Inflammatory macrophage (primary cell): Measurements from ENCODE around the gene LSM11.

Experiments used
- DNase-seq, 2 donors: peaks; one replicate each; pipeline ENCODE4 v3.0.0-alpha.2; 2020 to 2022

The LSM11 gene

DNA sequence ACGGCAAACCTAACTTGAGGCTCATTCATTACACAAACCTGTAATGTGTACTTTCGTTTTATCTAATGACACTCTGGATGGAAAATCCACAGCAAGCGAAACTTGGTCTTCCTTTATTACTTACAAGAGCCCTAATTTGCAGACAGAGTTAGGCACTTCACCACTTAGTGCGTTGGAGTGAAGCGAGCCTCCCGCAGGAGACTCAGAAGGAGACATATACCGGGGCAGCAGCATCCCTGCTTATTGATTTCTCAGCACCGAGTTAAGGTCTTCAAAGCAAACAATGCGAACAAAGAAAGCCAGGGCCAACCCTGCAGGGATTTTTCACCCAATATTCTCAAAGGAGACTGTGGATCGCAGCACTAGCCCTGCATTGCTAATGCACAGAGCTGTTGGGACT lies 28.6 kb downstream of the LSM11 start:
- DNase-seq: no peak

DNA sequence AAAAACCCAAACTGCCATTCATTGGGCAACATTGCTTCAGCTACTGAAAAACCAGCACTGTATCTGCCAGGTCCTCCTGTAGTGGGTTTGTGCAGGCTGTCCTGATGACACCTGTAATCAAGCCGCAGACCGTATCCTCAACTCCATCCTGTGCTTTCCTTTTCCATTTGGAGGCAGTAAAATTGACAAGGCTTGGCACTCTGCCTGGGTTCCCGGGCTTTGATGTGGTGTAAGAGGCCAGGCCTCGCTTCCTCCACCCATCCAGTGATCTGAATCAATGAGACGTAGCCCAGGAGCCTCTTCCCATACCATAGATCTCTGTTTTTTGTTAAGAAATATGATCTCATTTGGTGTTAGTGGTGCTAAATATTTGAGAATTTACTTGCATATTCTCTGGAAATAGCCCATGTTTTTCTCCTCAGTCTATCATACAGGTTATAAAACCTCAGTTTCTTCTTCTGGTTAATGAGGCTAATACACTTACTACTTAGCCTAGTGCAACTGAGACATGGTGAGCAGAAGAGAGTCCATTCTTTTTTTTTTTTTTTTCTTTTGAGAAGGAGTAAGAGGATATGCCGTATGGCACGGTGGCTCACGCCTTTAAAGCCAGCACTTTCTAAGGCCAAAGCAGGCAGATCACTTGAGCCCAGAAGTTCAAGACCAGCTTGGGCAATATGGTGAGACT lies 34.8 kb downstream of the LSM11 start:
- no peak for DNase-seq

GRCh38 chr5:157779221-157779620 lies 35.7 kb downstream of the LSM11 start:
- DNase-seq: no peak

DNA sequence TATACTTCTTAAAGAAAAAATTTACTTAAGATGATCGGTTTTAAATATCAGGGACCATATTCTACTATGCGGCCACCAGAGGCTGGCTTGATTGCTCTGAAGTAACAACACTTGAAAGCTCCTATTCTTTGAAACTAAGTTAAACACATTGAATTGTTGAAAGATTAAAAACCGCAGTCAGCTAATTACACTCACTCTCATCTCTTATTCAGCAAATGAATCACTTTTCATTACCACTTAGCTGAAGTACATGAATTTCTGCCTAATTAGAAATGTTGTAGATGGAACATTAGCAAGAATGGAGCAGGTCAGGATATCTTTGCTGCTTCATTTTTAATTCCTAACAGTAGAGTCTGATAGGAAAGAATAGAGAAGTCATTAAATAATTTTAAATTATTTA lies 42.3 kb downstream of the LSM11 start:
- no peak for DNase-seq

DNA sequence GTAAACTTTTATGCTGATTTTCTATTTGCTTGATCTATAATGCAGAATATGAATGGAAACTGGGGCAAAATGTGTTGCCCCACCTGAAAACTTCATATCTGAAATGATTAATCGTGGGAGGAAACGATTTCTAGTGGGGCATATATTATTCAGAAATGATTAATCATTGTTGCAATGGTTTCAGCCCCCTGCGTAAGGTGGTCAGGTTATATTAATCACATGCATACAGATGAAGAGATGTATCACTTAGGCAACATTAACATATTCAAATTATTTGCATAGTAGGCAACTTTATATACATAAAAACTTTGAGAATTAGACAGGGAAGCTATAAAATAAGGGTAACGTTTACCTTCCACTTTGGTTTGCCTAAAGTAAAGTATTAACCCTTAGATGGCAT lies 49.8 kb downstream of the LSM11 start:
- DNase-seq: no peak

- DNase-seq: peak; percentile 12 to 13
Observed at GRCh38 chr5:157799578-157799977, 56.1 kb downstream of the LSM11 start.

DNA sequence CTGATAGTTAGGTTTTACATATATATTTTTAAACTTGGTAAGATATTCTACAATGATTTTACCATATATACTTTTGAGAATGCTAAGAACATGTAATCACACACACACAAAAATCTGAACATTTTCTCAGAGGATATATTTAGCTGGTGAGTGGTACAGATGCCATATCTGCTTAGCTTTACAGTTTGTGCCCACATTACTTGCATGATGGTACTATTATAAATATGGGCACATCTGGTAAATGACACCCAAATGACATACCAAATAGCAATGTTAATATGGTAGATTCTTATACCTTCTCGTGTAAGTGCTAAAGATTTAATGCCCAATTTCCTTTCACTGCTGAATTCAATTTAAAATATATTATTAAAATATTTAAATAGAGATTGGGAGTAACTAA lies 56.6 kb downstream of the LSM11 start:
- DNase-seq: no peak

DNA sequence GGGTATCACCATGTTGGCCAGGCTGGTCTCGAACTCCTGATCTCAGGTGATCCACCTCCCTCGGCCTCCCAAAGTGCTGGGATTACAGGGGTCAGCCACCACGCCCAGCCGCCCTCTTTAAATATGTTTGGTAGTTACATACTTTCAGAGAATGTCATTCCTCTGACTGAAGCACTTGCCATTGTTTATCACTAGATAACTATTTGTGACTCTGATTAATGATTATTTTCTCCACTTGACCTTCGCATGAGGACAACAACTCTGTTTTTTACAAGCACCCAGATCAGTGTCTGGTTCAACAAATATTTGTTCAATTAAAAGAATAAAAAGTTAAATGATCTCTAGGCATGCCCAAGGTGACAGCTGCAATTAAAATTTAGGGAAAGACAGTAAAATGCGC lies 59.2 kb downstream of the LSM11 start:
- no peak for DNase-seq

DNA sequence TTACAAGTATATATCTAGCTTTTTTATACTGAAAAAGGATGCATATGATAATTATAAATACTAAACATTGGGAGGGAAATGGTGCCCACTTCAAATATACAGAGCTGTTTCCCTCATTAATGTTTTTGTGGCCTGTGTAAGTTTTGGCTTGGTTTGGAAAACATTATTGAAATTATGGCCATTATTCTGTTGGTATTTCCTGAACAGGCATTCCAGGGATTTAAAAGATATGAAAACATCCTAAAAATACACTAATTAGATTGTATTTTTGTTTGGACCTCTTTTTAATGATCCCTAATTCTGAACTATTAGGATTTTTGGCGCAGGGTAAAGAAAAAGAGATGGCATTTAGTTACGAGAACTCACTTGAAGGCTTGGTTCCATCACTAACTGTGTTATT lies 64.5 kb downstream of the LSM11 start:
- DNase-seq: no peak
